Nephron (organoid): ENCODE results near the gene GLB1L2.

Experiments used
- H3K27ac Mint-ChIP-seq, 3 experiments: 2 replicates each; pipeline ENCODE4 v1.8.0; 2020; ENCODE audit warnings: mixed read lengths in 3 of 3, mild to moderate bottlenecking in 2 of 3, moderate library complexity in 1 of 3
- H3K27me3 Mint-ChIP-seq: 2 replicates; pipeline ENCODE4 v1.8.0; 2021; ENCODE audit warnings: low read depth, mild to moderate bottlenecking, moderate library complexity, mixed read lengths
- H3K36me3 Mint-ChIP-seq: 2 replicates; pipeline ENCODE4 v1.8.0; 2020; ENCODE audit warnings: low read depth, mixed read lengths
- H3K4me1 Mint-ChIP-seq: 2 replicates; pipeline ENCODE4 v1.8.0; 2020; ENCODE audit warnings: mixed read lengths
- H3K4me3 Mint-ChIP-seq, 3 experiments: 2 replicates each; pipeline ENCODE4 v1.8.0; 2020; ENCODE audit warnings: mild to moderate bottlenecking in 3 of 3, mixed read lengths in 3 of 3, moderate library complexity in 2 of 3
- H3K9me3 Mint-ChIP-seq: 2 replicates; pipeline ENCODE4 v1.8.0; 2020; ENCODE audit warnings: mixed read lengths
- CTCF ChIP-seq, 3 experiments: fragments of 200-600 bp; sonication (generic); IDR thresholded peaks; one replicate each; pipeline ENCODE4 v1.5.0; 2021; ENCODE audit warnings: antibody characterized with exemption in 3 of 3; ENCODE audit not compliant: unreplicated experiment in 3 of 3

The GLB1L2 gene

DNA sequence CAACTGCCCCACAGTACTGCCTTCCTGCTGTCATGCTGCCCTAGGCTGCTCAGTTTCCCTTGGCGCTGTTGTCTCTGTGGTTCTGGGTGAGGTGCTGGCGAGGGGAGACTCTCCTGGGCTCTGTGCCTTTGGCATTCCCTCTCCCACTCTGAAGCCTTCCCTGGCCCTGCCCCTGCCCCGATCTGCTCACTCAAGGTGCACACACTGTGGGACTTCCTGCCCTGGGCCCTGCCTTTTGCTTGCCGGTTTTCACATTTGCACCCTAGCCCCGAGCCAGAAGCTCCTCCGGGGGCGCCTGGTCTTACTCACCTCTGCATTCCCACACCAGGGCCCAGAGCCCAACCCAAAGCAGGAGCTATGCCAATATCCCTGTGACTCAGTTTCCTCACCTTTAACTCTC lies 68.2 kb downstream of the GLB1L2 start:
- no peak overlapping the region for H3K27ac Mint-ChIP-seq
- no peak for TF ChIP-seq CTCF (IDR thresholded peaks at IDR 0.05; ENCODE audit: unreplicated experiment in 3 of 3)
- H3K36me3 Mint-ChIP-seq = no peaks in the 10 kb centered on the region
- H3K9me3 Mint-ChIP-seq = peaks cover 3% of the 10 kb centered on the region
- H3K27me3 Mint-ChIP-seq = peaks cover 43% of the 10 kb centered on the region
- no peaks in the 10 kb centered on the region for H3K4me1 Mint-ChIP-seq
- H3K4me3 Mint-ChIP-seq = no peak overlapping the region

DNA sequence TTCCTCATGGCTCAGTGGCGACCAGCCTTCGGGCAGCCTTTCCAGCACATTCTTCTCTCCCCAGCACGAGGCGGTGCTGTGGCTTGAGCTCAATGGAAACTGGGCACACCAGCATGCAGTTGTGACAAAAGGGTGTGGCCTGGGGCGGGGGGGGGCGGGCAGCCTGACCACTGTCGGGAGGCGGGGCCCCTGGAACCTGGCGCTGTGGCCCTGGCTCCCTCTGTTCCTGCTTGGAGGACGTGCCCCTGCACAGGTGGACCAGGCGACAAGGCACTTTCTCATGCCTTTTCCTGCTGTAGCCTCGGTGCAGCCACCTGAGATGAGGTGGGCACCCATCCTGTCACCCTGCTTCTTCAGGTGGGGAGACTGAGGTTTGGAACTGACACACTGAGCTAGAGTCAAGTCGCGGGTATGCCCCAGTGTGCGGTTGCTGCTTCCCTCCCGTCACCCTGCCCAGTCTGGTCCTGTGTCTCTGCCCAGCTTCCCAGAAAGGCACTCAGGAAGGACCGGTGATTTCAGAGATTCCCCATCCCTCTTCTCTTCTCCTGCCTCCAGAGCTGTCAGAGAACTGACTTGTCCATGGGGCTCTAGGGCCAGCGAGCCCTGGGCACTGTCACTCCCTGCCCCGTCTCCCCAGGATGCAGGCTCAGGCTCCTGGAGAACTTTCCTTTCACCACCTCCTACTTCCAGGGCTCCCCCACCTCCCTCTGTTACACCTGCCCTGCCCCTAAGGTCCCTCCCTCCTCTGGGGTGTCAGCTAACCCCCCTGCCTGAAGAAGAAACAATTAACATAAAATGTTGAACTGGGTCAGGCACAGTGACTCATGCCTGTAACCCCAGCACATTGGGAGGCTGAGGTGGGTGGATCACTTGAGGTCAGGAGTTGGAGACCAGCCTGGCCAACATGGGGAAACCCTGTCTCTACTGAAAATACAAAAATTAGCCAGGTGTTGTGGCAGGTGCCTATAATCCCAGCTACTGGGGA lies 70.3 kb downstream of the GLB1L2 start:
- Mint-ChIP-seq H3K9me3 (peaks cover 3% of the 10 kb centered on the region), H3K27ac (no peak overlapping the region), H3K4me3 (no peak overlapping the region), H3K4me1 (no peaks in the 10 kb centered on the region), H3K36me3 (no peaks in the 10 kb centered on the region), H3K27me3 (peaks cover 40% of the 10 kb centered on the region)
- TF ChIP-seq CTCF (IDR thresholded peaks at IDR 0.05; ENCODE audit: unreplicated experiment in 3 of 3) = no peak

DNA sequence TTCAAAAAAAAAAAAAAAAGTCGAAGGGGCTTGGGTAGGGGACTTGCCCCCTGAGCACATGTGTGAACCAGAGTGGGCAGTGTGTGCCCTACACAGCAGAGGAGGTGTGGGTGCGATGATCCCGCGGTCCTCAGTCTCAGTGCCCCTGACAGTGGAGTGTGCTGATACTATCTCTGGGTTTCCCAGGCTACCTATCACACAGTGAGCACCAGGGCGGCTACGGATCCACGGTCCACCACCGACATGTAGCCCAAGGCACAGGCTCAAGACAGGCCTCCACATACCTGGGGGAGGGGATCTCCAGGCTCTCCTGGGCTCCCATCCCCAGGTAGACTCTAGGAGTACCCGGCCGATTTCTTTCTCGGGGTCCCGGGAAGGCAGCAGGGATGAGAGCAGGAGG lies 71.1 kb downstream of the GLB1L2 start:
- Mint-ChIP-seq H3K36me3 (no peaks in the 10 kb centered on the region), H3K9me3 (peaks cover 3% of the 10 kb centered on the region), H3K27ac (no peak overlapping the region), H3K4me3 (no peak overlapping the region), H3K4me1 (no peaks in the 10 kb centered on the region), H3K27me3 (peaks cover 48% of the 10 kb centered on the region)
- TF ChIP-seq CTCF (IDR thresholded peaks at IDR 0.05; ENCODE audit: unreplicated experiment in 3 of 3) = no peak

GRCh38 chr11:134404575-134405341 lies 73.0 kb downstream of the GLB1L2 start:
- peaks cover 53% of the 10 kb centered on the region for H3K27me3 Mint-ChIP-seq
- no peaks in the 10 kb centered on the region for H3K4me1 Mint-ChIP-seq
- H3K9me3 Mint-ChIP-seq = peaks cover 3% of the 10 kb centered on the region
- H3K27ac Mint-ChIP-seq = no peak overlapping the region
- no peak overlapping the region for H3K4me3 Mint-ChIP-seq
- H3K36me3 Mint-ChIP-seq = no peaks in the 10 kb centered on the region
- TF ChIP-seq CTCF (IDR thresholded peaks at IDR 0.05; ENCODE audit: unreplicated experiment in 3 of 3) = no peak

DNA sequence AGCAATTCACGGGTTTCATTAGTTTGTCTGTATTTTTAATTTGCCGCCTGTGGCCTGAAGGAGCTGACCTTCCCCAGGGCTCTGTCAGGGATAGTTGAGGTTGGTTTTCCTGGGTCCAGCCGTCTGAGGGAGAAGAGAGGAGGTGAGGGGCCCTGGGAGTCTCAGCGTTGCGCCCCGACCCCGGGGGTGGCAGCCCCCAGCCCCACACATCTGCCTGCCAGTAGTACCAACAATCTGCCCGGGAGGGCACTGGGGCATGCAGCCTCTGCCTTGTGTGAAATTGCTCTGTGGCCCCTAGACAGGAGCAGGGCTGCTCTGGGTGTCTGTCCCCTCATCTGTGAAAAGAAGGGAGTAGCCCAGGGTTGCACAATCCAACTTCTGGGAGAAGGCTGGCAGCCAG lies 73.6 kb downstream of the GLB1L2 start:
- H3K4me1 Mint-ChIP-seq = no peaks in the 10 kb centered on the region
- H3K27me3 Mint-ChIP-seq = peaks cover 55% of the 10 kb centered on the region
- TF ChIP-seq CTCF (IDR thresholded peaks at IDR 0.05; ENCODE audit: unreplicated experiment in 3 of 3) = no peak
- no peaks in the 10 kb centered on the region for H3K36me3 Mint-ChIP-seq
- H3K9me3 Mint-ChIP-seq = peaks cover 3% of the 10 kb centered on the region
- H3K27ac Mint-ChIP-seq = no peak overlapping the region
- H3K4me3 Mint-ChIP-seq = no peak overlapping the region
